Head of caudate nucleus (tissue), 42 donors: ENCODE results near the gene STIM1.
A peak's percentile ranks its signal among the peaks of the same experiment; 100 is the strongest.

Experiments
- DNase-seq, 42 donors: peaks; one replicate each; pipeline versions ENCODE4 v3.0.0 to v3.0.0-alpha.2; 2020 to 2021; ENCODE audit warnings: mixed read lengths in 7 of 42
- intact Hi-C: fragments of 100-400 bp; cut with DNase I; formaldehyde crosslinking; loops from one replicate; pipeline ENCODE4 v1.15.0; 2022

STIM1 gene

DNA sequence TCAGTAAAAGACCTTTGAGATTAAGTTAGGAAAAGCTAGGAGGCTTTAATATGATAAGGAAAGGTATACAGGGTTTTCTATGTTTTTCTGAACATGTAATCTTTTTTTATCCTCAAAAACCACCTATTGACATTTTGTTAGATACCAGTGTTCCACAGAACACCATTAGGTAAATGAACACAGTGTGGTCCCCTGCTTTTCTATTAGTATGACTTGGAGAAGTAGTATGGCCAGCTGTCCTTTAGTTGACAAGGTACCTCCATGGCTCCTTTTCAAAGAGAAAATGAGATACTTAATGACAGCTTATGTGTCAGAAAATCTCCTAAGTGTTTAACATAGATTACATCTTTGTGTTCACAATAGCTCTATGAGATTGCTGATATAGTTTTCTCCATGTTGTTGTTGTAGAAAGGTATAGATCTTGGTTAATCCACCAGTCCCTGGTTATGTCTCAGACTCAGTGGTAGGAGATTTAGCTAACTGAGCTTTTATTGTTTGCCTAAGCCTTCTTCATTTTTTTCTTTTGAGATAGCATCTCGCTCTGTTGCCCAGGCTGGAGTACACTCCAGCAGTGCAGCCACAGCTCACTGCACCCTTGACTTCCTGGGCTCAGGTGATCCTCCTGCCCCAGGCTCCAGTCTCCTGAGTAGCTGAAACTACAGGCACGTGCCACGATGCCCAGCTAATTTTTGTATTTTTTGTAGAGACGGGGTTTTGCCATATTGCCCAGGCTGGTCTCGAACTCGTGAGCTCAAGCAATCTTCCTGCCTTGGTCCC, 46.0 kb downstream of the STIM1 start:
- no peak for DNase-seq
- intact Hi-C loops: no loop called here

DNA sequence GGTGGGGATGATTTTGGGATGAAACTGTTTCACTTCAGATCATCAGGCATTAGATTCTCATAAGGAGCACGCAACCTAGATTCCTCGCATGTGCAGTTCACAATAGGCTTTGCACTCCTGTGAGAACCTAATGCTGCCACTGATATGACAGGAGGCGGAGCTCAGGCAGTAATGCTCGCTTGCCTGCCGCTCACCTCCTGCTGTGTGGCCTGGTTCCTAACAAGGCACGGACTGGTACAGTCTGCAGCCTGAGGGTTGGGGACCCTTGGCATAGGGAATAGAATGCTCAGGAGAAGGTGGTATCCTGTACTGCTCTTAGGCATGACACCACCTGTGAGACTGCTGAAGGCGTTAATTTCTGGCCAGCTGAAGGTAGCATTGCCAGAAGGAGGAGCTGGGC, 47.0 kb downstream of the STIM1 start:
- intact Hi-C loops: no loop called here
- no peak for DNase-seq

DNA sequence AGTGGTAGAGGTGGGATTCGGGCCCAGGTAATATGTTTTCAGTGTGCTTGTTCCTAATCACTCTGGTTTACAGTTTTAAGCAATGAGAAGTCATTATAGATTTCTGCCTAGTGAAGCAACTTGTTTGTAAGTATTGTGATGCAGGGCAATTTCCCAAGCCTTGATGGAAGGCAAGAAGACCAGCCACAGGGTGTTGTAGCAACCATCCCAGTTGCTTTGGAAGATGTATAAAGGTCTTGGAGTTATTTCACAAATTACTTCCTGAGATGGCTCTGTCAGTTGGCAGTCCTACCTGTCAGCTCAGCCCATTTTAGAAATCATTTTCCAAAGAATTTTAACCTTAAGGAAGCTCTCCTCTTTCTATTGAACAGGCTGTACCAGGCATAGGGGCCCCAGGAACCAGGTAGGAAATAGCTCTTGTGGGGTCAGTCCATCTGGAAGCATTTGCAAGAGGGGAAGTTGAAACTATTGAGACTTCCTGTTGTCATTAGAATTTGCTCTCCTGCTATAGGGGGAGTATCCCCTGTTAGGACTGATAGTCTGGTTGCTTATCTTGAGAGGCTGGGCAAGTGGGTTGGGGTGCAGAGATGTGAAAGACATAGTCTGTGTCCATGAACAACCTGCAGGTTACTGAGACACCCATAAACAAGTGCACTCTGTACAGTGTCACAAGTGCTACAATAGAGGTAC, 47.9 kb downstream of the STIM1 start:
- DNase-seq: no peak
- intact Hi-C loops: no loop called here

DNA sequence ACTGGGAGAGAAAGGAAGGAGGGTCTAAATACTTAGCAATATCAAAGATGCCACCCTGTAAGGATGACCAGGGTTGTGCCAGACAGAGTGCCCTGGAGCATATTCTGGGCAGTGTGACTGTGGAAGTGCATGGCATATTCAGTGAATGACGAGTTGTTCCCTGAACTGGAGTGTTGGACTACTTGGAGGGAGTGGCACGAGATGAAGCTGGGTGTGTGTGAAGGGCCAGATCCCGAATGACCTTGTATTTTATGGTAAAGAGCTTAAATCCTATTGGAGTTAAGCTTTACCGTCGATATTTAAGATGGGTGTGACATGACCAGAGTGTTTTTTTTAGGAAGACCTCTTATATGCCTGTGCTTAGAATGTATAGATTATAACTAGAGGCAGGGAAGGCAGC, 48.8 kb downstream of the STIM1 start:
- intact Hi-C loops: no loop called here
- DNase-seq: no peak

DNA sequence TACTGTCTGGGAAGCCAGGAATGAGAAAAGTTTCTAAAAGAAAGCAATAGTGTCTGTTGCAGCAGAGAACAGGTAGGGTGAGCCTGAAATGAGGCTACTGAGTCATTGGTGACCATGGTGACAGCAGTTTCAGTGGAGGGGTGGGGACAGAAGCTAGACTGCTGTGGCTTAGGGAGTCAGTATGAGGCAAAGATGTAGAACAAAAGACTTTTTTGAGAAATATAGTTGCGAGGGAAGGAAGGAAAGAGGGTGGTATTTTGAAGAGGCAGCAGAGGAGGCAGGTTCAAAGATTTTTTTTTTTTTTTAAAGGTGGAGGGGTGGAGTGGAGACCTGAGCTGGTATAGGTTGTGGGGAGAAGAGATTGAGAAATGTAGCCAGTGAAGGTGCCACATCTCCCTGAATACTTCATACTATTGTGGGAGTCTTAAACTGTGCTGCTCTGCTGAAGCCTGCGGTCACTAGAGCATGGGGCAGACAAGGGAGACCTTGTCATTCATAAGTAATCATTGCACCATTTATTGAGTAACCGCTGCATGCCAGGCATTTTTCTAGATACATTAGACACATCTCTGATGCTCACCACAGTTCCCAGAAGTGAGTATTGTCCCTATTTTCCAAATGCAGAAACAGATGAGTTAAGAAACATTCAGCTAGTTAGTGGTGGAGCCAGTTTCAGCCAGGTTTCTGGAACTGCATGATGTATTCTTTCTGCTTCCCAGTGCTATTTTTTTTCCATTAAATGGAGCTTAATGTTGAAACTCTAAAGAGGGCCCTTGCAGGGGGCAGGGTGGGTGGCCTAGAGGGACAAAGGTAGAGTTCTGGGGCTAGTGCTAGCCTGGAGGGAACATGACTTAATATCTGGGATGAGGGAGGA, 49.9 kb downstream of the STIM1 start:
- intact Hi-C loops: no loop called here
- peak in 36 of 42 donors; percentile 8 to 91 (median 59) for DNase-seq

DNA sequence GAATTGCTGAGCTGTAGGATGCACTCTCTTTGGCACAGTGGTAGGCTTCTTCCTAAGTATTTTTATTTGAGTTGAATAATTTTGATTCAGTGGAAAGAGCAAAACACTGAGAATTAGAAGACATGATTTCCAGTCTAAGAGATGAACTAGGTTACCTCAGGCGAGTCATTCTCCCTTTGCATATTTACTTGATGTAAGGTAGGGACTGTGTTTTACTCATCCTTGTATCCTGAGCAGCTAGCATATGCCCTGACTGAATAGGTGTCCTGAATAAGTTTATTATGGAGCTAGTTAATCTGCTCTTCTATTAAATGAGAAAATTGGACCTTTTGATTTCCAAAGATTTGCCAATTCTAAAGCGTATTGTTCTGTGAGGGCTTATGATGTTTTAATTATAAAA, 50.7 kb downstream of the STIM1 start:
- no peak for DNase-seq
- intact Hi-C loops: no loop called here

DNA sequence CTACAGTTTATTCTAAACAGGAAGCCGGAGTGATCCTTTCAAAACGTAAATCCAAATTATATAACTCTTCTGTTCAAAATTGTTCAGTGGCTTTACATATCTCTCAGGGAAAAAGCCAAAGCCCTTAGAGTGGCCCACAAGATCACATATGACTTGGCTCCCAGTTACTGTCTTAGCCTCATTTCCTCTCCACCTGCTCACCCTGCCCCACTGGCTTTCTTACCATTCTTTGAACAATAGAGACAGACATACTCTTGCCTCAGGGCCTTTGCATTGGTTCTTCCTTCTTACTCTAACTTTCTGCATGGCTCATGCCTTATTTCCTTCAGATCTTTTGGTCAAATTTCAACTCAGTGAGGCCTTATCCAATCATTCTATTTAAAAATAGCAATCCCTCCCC, 52.1 kb downstream of the STIM1 start:
- intact Hi-C loops: no loop called here
- no peak for DNase-seq

DNA sequence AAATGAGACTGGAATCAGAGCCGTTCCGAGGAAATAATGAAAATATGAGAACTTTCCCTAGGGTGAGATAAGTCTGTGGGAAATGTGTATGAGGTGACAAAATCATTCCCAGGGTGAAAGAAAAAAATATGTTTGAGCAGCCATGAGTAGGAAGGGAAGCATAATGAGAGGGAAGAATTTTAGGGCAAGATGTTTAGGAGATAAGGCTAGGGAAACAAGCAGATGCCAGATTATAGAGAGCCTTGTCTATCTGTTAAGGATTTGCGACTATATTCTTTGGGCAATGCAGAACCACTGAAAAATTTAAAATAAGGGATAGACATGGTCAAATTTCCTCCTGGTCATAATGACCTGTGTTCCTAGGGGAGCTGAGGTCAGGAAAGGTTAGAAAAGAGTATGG, 54.4 kb downstream of the STIM1 start:
- intact Hi-C loops: no loop called here
- no peak for DNase-seq

DNA sequence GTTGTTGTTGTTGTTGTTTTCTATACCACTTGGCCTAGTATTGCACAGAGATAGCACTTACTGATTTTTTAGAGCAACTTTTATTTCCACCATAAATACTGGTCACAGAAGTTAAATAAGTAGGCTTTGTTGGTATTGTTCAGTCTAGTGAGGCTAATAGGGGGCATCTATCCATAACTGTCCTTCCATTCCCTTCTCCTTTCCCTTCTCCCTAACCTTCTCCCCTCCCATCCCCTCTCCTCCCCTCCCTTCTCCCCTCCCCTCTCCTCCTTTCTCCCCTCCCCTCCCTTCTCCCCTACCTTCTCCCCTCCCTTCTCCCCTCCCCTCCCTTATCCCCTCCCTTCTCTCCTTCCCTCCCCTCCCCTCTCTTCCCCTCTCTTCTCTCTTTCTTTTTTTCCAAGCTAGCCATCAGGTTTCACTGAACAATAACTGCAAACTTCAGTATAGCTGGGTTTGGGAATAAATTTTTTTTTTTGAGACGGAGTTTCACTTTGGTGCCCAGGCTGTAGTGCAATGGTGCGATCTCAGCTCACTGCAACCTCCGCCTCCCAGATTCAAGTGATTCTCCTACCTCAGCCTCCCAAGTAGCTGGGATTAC, 56.5 kb downstream of the STIM1 start:
- intact Hi-C loops: no loop called here

DNA sequence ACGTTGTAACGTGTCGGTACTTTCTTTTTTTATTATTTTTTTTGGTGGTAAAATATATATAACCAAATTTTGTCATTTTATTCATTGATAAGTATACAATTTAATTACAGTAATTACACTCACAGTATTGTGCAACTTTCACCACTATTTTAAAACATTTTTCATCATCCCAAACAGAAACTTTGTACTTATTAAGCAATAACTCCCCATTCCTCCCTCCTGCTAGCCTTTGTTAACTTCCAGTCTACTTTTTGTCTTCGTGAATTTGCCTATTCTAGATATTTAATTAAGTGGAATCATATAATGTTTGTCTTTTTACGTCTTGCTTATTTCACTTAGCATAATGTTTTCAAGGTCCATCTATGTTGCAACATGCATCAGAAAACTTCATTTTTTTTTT, 58.5 kb downstream of the STIM1 start:
- DNase-seq: no peak
- intact Hi-C loops: no loop called here

More for the DNA sequence above, 56.5 kb downstream of the STIM1 start:
- no peak for DNase-seq

DNA sequence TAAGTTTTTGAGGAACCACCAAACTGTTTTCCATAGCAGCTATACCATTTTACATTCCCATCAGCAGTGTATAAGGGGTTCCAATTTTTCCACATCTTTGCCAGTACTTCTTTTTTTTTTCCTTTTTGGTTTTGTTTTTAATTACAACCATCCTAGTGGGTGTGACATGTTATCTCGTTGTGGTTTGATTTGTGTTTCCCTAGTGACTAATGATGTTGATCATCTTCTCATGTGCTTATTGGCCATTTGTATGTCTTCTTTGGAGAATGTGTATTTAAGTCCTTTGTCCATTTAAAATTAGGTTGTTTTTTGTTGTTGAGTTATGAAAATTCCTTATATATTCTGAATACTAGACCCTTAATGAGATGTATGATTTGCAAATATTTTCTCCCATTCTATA, 59.3 kb downstream of the STIM1 start:
- intact Hi-C loops: no loop called here
- DNase-seq: no peak

DNA sequence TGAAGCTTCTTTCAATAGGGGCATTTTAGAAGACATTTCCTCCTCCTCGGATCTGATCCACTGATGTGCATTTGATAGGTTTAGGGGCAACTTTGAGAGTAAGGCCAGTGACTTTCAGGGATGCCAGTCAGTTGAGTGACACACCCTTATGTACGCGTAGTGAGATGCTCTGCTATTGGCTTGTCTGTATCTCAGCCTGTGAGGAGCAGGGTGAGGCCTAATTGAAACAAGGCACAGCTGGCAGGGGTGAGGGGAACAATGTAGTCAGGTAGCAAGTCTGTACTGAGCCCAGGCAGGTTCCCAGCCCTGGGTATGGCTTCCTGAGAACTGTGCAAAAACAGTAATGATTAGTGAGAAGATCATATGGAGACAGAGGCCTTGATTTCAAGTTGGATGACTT, 61.5 kb downstream of the STIM1 start:
- DNase-seq: no peak
- intact Hi-C loops: no loop called here

DNA sequence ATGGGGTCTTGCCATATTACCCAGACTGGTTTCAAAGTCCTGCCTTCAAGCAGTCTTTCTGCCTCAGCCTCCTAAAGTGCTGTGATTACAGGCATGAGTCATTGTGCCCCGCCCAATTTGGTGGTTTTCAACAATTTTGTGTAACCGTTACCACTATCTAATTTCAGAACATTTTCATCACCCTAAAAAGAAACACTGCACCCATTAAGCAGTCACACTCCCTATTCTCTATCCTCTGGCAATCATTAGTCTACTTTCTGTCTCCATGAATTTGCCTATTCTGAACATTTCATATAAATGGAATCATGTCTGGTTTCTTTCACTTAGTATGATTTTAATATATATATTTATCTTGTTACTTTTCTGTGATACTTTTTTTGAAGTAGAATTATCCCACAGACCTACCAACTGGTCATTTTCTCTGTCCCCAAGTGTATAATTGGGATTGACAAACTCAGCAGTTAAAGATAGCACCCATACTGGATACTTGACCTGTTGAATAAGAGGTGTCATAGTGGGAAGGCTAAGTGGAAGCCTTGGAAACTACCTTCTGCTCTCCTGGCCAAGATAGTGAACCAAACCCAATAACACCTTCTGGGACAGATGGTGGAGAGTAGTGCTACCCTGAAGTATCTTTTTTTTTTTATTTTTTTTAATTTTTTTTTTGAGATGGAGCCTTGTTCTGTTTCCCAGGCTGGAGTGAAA, 64.8 kb downstream of the STIM1 start:
- intact Hi-C loops: no loop called here
- DNase-seq: peak in 38 of 42 donors; percentile 8 to 84 (median 42)

DNA sequence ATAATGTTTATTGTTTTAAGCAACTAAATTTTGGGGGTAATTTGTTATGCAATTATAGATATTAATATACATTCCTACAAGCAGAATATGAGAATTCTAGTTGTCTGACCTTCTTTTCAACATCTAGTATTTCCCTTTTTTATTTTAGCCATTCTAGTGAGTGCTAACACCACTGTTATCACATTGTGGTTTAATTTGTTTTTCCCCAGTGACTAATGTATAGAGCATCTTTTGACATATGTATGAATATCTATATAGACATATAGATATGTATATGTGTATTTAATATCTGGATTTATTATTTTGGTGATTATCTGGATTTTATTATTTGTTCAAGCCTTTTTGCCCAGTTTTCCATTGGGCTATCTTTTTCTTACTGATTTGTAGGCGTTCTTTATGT, 66.6 kb downstream of the STIM1 start:
- DNase-seq: no peak
- intact Hi-C loops: no loop called here

DNA sequence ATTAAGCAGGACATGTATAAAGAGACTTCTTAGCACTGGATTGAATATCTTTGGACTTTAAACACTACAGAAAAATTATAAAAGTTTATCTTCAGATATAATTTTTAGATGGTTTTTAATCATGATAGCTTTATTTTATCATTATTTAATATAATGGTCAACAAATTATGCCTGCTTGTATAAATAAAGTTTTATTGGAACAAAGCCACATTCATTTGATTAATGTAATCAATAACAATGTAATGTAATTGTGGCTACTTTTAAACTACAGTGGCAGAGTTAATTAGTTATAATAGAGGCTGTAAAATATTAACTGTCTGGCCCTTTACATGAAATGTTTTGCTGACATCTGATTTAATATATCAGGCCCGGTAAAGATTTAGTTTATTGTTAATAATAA, 70.0 kb downstream of the STIM1 start:
- no peak for DNase-seq
- intact Hi-C loops: no loop called here

DNA sequence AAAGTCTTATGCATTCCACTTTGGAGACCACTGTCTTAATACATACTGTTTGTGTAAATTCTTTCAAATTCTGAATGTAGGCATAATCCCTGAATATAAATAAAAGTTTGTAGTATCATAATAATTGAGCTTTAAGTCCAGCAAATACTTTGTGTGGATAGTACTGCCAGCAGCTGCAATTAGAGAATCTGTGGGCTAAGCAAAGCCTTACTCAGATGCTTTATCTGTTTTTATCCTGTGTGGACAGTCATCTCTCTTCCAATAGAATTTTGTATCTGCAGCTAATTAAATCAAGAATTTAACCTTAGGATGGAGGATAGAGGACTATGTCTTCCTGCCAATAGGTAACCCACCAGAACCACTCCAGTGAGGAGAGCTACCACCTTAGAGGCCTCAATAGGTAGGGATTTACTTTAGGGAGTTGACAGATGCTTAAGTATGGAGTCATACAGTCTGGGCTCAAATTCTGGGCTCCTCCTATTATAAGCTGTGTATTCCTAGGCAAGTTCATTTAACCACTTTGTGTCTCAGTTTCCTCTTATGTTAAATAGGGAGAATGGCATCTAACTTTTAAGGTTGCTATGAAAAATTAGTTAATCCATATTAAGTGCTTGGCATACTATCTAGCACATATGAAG, 71.1 kb downstream of the STIM1 start:
- no peak for DNase-seq
- intact Hi-C loops: no loop called here

DNA sequence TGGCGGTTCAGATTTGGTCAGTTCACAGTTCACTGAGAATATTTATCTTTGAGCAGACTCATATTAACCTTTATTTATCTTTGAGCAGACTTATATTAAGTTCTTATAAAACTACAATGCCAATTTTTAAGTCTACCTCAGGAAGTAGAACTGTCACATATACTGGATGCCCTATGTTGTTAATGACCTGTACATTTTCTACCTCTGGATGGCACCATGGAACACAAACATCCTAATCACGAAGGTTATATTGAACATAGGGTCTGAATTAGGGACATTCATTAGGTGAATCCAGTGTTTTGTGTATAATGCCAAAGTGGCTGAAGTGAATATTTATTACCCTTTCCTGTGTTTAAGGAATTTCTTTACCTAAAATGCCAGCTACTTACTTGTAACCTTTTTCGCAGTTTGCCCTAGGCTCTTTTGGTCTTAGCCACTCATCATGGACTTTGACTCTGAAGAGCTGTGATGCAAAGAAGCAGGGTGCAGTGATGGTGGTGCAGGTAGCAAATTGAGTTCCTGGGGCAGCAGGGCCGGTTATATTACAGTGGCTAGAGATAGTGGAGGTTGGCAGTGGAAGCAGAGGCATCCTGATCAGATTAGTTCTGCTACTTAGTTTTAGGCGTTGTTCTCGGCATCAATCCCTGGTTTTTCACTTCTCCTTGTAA, 71.8 kb downstream of the STIM1 start:
- intact Hi-C loops: no loop called here
- no peak for DNase-seq

DNA sequence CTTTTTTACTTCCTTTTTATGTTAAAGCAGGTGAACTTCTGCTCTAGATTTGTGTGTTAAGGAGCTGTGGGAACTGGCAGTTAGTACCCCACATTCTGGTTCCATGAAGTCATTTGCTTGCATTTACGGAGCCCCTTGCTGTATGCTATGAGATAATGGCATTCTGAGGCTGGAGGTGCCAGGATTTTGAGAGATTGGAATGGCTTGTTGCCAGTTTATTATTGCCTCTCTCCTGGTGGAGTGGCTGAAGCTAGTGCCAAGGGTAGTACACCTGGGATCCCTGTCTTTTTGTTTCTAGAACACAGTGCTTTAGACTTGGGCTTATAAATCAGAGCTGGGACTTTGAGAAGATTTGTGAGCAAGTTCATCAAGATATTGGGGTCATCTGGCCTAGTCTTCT, 73.8 kb downstream of the STIM1 start:
- DNase-seq: no peak
- intact Hi-C loops: no loop called here
